GM12873 (cell line): ENCODE data around the gene IDH3B.

ENCODE experiments used
- TF ChIP-seq, protein P1 (sequence below): IDR thresholded peaks from 2 replicates; pipeline ENCODE4 v1.5.1; 2012; ENCODE audit warnings: low read depth, mild to moderate bottlenecking, moderate library complexity, low read length, control low read depth; ENCODE audit not compliant: insufficient read depth; ENCODE audit errors: missing control alignments

The IDH3B gene

DNA sequence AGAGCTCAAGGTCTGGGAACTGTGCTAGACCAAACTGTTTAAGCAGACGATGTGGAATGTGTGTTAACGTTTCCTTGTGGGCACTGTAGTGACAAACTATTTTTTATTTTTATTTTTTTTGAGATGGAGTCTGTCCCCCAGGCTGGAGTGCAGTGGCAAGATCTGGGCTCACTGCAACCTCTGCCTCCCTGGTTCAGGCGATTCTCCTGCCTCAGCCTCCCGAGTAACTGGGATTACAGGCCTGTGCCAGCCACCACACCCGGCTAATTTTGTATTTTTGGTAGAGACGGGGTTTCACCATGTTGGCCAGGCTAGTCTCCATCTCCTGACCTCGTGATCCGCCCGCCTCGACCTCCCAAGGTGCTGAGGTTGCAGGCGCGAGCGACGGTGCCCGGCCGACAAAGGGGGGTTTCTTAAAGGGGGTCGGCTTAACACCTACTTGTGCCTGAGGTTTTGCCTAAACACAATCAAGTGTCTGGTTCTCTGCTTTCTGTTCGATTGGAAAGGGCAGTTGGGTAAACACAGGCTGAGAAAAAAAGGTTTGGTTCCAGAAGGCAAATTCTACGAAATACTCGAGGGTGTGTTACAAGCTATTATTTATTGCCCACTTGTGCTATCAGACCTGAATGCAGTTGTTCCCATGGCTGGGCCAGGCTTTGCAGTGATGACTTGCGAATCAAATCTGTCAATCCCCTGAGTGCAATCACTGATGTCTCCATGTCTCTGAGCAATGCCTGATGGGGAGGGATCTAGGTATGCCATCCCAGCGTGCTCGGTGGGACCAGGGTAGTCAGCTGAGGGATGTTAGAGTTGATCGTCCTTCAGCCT, 10.2 kb downstream of the IDH3B start:
- TF ChIP-seq, protein P1, sequence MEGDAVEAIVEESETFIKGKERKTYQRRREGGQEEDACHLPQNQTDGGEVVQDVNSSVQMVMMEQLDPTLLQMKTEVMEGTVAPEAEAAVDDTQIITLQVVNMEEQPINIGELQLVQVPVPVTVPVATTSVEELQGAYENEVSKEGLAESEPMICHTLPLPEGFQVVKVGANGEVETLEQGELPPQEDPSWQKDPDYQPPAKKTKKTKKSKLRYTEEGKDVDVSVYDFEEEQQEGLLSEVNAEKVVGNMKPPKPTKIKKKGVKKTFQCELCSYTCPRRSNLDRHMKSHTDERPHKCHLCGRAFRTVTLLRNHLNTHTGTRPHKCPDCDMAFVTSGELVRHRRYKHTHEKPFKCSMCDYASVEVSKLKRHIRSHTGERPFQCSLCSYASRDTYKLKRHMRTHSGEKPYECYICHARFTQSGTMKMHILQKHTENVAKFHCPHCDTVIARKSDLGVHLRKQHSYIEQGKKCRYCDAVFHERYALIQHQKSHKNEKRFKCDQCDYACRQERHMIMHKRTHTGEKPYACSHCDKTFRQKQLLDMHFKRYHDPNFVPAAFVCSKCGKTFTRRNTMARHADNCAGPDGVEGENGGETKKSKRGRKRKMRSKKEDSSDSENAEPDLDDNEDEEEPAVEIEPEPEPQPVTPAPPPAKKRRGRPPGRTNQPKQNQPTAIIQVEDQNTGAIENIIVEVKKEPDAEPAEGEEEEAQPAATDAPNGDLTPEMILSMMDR, result no peak

DNA sequence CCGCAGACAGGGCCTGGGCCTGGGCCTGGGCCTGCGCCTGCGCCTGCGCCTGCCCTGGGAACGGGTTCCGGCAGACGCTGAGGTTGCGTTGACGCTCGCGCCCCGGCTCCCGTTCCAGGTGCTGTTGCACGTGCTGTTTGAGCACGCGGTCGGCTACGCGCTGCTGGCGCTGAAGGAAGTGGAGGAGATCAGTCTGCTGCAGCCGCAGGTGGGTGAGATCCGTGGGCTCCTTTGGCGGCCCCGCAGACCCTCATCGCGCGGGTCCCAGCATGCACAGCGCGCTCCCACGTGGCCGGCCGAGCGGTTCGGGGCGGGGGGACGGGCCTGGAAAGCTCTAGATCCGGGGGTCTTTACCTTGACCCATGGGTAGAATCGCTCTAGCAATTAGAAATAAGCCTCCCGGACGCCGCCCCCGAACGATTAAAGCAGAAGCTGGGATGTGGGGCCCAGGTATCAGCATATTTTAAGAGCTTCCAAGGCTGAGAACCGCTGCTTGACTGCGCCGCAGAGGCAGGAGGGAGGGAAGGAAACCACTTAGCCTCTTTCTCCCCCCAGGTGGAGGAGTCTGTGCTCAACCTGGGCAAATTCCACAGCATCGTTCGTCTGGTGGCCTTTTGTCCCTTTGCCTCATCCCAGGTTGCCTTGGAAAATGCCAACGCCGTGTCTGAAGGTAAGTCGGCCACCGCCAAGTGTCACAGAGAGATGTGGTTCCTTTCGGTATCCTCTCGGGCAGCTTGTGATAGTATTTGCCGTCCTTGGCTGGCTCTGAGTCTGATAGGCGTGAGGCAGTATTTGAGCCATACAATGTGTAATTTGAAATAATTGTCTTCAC, 11.1 kb downstream of the IDH3B start:
- TF ChIP-seq, protein P1, result no peak

GRCh38 chr20:2651772-2652723, 12.0 kb downstream of the IDH3B start, which contains the start of gene NOP56:
NOP56 (plus strand) TSS chr20:2652632; CDS start chr20:2652661, 29 bp downstream.
- TF ChIP-seq, protein P1, result no peak

DNA sequence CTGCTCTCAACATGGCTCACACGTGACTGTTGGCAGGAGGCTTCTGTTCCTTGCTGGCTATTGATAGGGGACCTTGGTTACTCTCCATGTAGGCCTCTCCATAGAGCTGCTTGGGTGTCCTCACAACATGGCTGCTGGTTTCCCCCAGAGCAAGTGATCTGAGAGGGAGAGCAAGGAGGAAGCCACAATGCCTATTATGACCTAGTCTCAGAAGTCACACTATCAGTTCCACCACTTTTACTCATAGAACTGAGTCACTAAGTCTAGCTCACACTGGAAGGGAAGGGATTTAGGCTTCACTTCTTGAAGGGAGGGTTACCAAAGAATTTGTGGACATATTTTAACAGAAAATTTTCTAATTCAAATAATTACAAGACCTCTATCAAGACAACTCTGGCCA, 20.3 kb downstream of the IDH3B start:
- TF ChIP-seq, protein P1, result no peak

DNA sequence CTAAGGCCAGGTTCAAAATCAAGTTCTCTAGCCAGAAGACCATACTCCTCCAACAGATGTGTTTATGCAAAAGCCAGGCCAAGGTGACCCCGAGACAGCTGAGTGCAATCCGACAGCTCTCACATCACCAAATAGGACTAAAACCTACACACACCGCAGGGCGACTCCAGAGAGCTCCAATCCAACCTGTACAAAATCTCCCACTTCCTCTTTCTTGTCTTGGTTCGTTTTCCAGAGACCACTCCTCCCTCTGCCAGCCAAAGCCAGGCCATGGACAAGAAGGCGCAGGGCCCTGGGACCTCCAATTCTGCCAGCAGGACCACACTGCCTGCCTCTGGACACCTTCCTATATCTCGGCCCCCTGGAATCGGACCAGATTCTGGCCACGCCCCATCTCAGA, 23.1 kb downstream of the IDH3B start:
- TF ChIP-seq, protein P1, result no peak

DNA sequence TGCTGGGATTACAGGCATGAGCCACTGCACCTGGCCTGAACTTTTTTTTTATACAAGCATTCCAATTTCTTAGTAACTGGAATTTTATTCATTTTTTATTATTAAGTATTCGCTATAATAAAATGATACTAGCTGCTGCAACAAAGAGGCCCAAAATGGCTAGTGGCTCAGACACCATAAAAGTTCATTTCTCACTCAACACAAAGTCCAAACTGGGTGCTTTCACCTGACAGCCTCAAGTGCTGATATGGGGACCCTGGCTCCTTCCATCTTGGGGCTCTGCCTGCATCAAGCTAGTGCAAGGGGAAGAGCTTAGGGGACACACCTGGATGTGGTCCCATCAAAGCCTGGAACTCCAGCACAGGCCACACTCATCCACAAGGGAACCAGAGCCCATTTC, 23.8 kb downstream of the IDH3B start:
- TF ChIP-seq, protein P1, result no peak
